Endothelial cell of umbilical vein (primary cell): ENCODE results near the gene TMEM132A. TPM values are rescaled to one million over a fixed set of nuclear protein-coding genes. Genes with fewer than 3 reads are reported as not detected.
A peak's percentile ranks its signal among the peaks of the same experiment; 100 is the strongest.

Source experiments
- BruUV-seq: library from RNA; stranded (reverse); fragments of 400-500 nt; replicated peaks from 2 replicates; lab custom pipeline; 2021; lab: Mats Ljungman, UMichigan
- CTCF ChIA-PET: fragments of 300-600, 350-600 bp; sonication (Branson Sonifier 250); formaldehyde crosslinking; loops from one replicate; lab custom pipeline; 2021; ENCODE audit warnings: antibody characterized with exemption, inconsistent platforms; lab: Charles Lee
- POLR2A ChIA-PET: fragments of 300-600, 350-600 bp; sonication (Branson Sonifier 250); formaldehyde crosslinking; loops from one replicate; lab custom pipeline; 2021; ENCODE audit warnings: antibody characterized with exemption, inconsistent platforms; lab: Charles Lee
- DNase-seq: peaks from one replicate; pipeline ENCODE4 v3.0.0-alpha.2; 2011; ENCODE audit warnings: low read depth, low spot score
- FAIRE-seq: peaks from 2 replicates; lab custom pipeline; 2011; peaks lifted over from hg19 to GRCh38; lab: Jason Lieb, UNC
- H2AFZ ChIP-seq: 2 replicates; pipeline ENCODE4 v1.6.0; 2012; ENCODE audit warnings: low read depth, low read length, control low read depth, inconsistent platforms
- H3K27ac ChIP-seq: 2 replicates; pipeline ENCODE4 v1.5.1; 2011; ENCODE audit warnings: low read depth, mild to moderate bottlenecking, control low read depth, low read length, moderate library complexity; ENCODE audit not compliant: insufficient read depth
- H3K27me3 ChIP-seq, 2 experiments: 2 replicates each; pipeline versions ENCODE4 v1.6.0 to v1.6.1; 2011; ENCODE audit warnings: low read length in 2 of 2, mixed read lengths in 1 of 2; ENCODE audit not compliant: control insufficient read depth in 2 of 2, insufficient read depth in 2 of 2
- H3K36me3 ChIP-seq, 2 experiments: 2 replicates in 1 of 2; 3 replicates in 1 of 2; pipeline ENCODE4 v1.5.1; 2011; ENCODE audit warnings: low read length in 2 of 2, mild to moderate bottlenecking in 1 of 2, moderate library complexity in 1 of 2; ENCODE audit not compliant: control insufficient read depth in 2 of 2, insufficient read depth in 2 of 2; ENCODE audit errors: extremely low read depth in 1 of 2
- H3K4me1 ChIP-seq: 3 replicates; pipeline ENCODE4 v1.5.1; 2011; ENCODE audit warnings: mild to moderate bottlenecking, low read length; ENCODE audit not compliant: control insufficient read depth, insufficient read depth; ENCODE audit errors: extremely low read depth
- H3K4me2 ChIP-seq: 2 replicates; pipeline ENCODE4 v1.6.1; 2011; ENCODE audit warnings: low read length, control low read depth, mixed read lengths; ENCODE audit not compliant: insufficient read depth
- H3K4me3 ChIP-seq, 3 experiments: fragments of 200-600 bp in 1 of 3; sonication (generic), shearing (Covaris generic) in 1 of 3; replicated peaks in 1 of 3; 2 replicates each; pipeline ENCODE4 v1.5.1; 2011 to 2016; ENCODE audit warnings: control low read depth in 3 of 3, low read length in 3 of 3, mild to moderate bottlenecking in 2 of 3, inconsistent platforms in 1 of 3, low read depth in 1 of 3, moderate library complexity in 1 of 3; ENCODE audit not compliant: insufficient read depth in 1 of 3
- H3K79me2 ChIP-seq: 2 replicates; pipeline ENCODE4 v1.6.0; 2012; ENCODE audit warnings: low read length, inconsistent platforms; ENCODE audit not compliant: control insufficient read depth, insufficient read depth
- H3K9ac ChIP-seq: replicated peaks from 2 replicates; pipeline ENCODE3; 2011; ENCODE audit warnings: low read length, control low read depth; ENCODE audit not compliant: insufficient read depth; ENCODE audit errors: extremely low read depth
- H3K9me1 ChIP-seq: replicated peaks from 3 replicates; pipeline ENCODE4 v1.6.0; 2011; ENCODE audit warnings: mild to moderate bottlenecking, low read length; ENCODE audit not compliant: control insufficient read depth, insufficient read depth; ENCODE audit errors: extremely low read depth
- H3K9me3 ChIP-seq: replicated peaks from 2 replicates; pipeline ENCODE4 v1.5.1; 2012; ENCODE audit warnings: low read length, inconsistent platforms; ENCODE audit not compliant: control insufficient read depth, insufficient read depth
- H4K20me1 ChIP-seq: replicated peaks from 2 replicates; pipeline ENCODE3; 2011; ENCODE audit warnings: mild to moderate bottlenecking, low read length; ENCODE audit not compliant: control insufficient read depth, insufficient read depth; ENCODE audit errors: extremely low read depth
- EZH2 ChIP-seq: IDR thresholded peaks from 2 replicates; pipeline ENCODE4 v1.6.1; 2012; ENCODE audit warnings: borderline replicate concordance, low read depth, mild to moderate bottlenecking, moderate library complexity, low read length, inconsistent platforms; ENCODE audit not compliant: severe bottlenecking
- FOS ChIP-seq: IDR thresholded peaks from 2 replicates; pipeline ENCODE4 v1.6.1; 2011; ENCODE audit warnings: mild to moderate bottlenecking, low read length, moderate library complexity, borderline replicate concordance; ENCODE audit not compliant: insufficient read depth
- GATA2 ChIP-seq: IDR thresholded peaks from 2 replicates; pipeline ENCODE4 v1.7.0; 2011; ENCODE audit warnings: low read depth, mild to moderate bottlenecking, moderate library complexity, mixed read lengths, low read length; ENCODE audit not compliant: insufficient read length, insufficient read depth
- JUN ChIP-seq: IDR thresholded peaks from 2 replicates; pipeline ENCODE4 v1.6.1; 2011; ENCODE audit warnings: borderline replicate concordance, low read depth; ENCODE audit not compliant: insufficient read length, insufficient read depth
- MAX ChIP-seq: IDR thresholded peaks from 2 replicates; pipeline ENCODE4 v1.6.1; 2011; ENCODE audit not compliant: insufficient read depth, insufficient read length
- MYC ChIP-seq: IDR thresholded peaks from one replicate; pipeline ENCODE4 v1.6.1; 2011; ENCODE audit warnings: mild to moderate bottlenecking, low read depth, low read length
- POLR2A ChIP-seq: IDR thresholded peaks from 2 replicates; pipeline ENCODE4 v1.6.1; 2012; ENCODE audit warnings: low read depth, mild to moderate bottlenecking, control low read depth, low read length
- POLR2AphosphoS5 ChIP-seq: IDR thresholded peaks from 2 replicates; pipeline ENCODE4 v1.6.1; 2012; ENCODE audit warnings: low read depth, mild to moderate bottlenecking, control low read depth, low read length, moderate library complexity; ENCODE audit not compliant: insufficient read depth
- dilution Hi-C: fragments of 300-500 bp; cut with MboI; formaldehyde crosslinking; loops from one replicate; pipeline ENCODE4 v1.15.0; 2019; ENCODE audit warnings: low sequenced_read_pairs; ENCODE audit not compliant: extremely low pct_ligation_motif_present
- intact Hi-C: fragments of 100-400 bp; cut with micrococcal nuclease; formaldehyde crosslinking; loops from one replicate; pipeline ENCODE4 v1.10.0; 2022
- polyA plus RNA-seq, 4 experiments: library from polyadenylated mRNA; depleted of rRNA in 3 of 4; stranded (reverse) in 3 of 4; unstranded in 1 of 4; fragments of >200 nt; gene quantifications; 2 replicates each; pipeline versions ENCODE4 v1.2.1 to v1.2.3, GENCODE V29; 2011 to 2012; ENCODE audit warnings: missing spikeins in 1 of 4
- total RNA-seq: library from RNA; stranded (reverse); gene quantifications from 2 replicates; pipeline ENCODE4 v1.2.3, GENCODE V29; 2021
- TF ChIP-seq, protein P1 (sequence below), 2 donors: IDR thresholded peaks; 1 replicate in 1 of 2; 2 replicates in 1 of 2; pipeline ENCODE4 v1.5.1; 2011; ENCODE audit warnings: low read length in 2 of 2, mild to moderate bottlenecking in 2 of 2, moderate library complexity in 2 of 2, control low read depth in 1 of 2, inconsistent platforms in 1 of 2, low read depth in 1 of 2; ENCODE audit not compliant: insufficient read depth in 1 of 2; ENCODE audit errors: extremely low read depth in 1 of 2

The TMEM132A gene
- total and polyA plus RNA-seq, 2 donors (not counting 3 experiments of a cell fraction or from before 2014, with no cell fraction given) = 74.3 to 106 TPM

DNA sequence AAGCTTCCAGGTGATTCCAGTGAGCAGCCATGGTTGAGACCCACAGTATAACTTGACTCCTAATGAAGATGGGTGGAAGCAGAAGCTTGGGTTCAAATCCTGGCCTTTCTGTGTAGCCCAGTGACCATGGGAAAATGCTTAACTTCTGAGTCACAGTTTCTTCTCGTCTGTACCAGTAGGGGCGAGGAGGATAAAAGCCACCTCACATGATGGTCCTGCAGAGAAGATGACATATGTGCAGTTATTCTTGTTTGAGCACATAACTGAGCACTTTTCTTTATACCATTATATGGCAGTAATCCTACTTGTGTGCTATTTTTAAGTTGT lies 5.4 kb upstream of the TMEM132A start:
- H3K4me2 ChIP-seq = peak overlapping the region; percentile 19
- BruUV-seq = no TSS peak
- CTCF ChIA-PET = interaction anchor here (1.0 to 1.5 kb wide), 3 partner anchors 19 to 143 kb away, joined by 3 to 6 read pairs (median 3); no protein-coding TSS in a partner anchor
- no peak overlapping the region for H2AFZ ChIP-seq
- no peak overlapping the region for H3K9ac ChIP-seq
- H3K9me1 ChIP-seq = no peaks in the 10 kb centered on the region
- peak; percentile 47 for TF ChIP-seq JUN
- TF ChIP-seq, protein P1, sequence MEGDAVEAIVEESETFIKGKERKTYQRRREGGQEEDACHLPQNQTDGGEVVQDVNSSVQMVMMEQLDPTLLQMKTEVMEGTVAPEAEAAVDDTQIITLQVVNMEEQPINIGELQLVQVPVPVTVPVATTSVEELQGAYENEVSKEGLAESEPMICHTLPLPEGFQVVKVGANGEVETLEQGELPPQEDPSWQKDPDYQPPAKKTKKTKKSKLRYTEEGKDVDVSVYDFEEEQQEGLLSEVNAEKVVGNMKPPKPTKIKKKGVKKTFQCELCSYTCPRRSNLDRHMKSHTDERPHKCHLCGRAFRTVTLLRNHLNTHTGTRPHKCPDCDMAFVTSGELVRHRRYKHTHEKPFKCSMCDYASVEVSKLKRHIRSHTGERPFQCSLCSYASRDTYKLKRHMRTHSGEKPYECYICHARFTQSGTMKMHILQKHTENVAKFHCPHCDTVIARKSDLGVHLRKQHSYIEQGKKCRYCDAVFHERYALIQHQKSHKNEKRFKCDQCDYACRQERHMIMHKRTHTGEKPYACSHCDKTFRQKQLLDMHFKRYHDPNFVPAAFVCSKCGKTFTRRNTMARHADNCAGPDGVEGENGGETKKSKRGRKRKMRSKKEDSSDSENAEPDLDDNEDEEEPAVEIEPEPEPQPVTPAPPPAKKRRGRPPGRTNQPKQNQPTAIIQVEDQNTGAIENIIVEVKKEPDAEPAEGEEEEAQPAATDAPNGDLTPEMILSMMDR (IDR thresholded peaks at IDR 0.05; ENCODE audit: extremely low read depth in 1 of 2, insufficient read depth in 1 of 2, low read depth in 1 of 2, low read length in 2 of 2) = no peak
- dilution Hi-C loops (no loop called here), intact Hi-C loops (loop anchor here (10.0 kb wide), 1 partner anchor 216 kb away; no protein-coding TSS in a partner anchor)
- H3K27me3 ChIP-seq = no peaks in the 10 kb centered on the region
- H3K4me1 ChIP-seq = peaks cover 31% of the 10 kb centered on the region
- peaks cover 51% of the 10 kb centered on the region for H3K79me2 ChIP-seq
- POLR2A ChIA-PET = no interaction called here
- no peaks in the 10 kb centered on the region for H3K9me3 ChIP-seq
- no peak for DNase-seq
- no peaks in the 10 kb centered on the region for H4K20me1 ChIP-seq
- FAIRE-seq = peak; percentile 75
- H3K4me3 ChIP-seq = no peak overlapping the region
- H3K36me3 ChIP-seq = peaks cover 3 to 19% of the 10 kb centered on the region in 2 experiments
- H3K27ac ChIP-seq = peak overlapping the region; percentile 1

DNA sequence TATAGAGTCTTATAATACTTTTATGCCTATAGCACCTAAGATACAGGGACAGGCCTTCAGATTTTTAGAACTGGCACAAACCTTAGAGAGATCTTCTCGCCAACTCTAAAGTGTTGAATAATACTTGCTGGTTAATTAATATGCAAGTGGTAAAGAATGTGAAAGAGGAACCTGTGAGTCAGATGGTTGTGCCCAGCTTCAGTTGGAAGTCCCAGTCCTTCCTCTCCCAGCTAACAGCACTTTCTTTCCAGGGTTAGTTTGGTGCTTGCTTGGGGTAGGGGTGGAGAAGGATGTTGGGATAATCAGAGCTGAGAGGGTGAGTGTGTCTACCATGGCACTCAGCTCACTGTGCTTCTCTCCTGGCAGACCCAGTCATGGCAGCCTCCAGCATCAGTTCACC lies 4.9 kb upstream of the TMEM132A start:
- ChIA-PET POLR2A (no interaction called here), CTCF (interaction anchor here (1.0 to 1.5 kb wide), 3 partner anchors 20 to 144 kb away, joined by 3 to 6 read pairs (median 3); no protein-coding TSS in a partner anchor)
- BruUV-seq = no TSS peak
- DNase-seq (peak; percentile 22), FAIRE-seq (no peak)
- Histone ChIP-seq H3K4me2 (peak overlapping the region; percentile 19), H3K9me3 (no peaks in the 10 kb centered on the region), H3K4me3 (no peak overlapping the region), H3K9ac (no peak overlapping the region), H3K79me2 (peaks cover 48% of the 10 kb centered on the region), H4K20me1 (no peaks in the 10 kb centered on the region), H3K4me1 (peaks cover 31% of the 10 kb centered on the region), H3K9me1 (no peaks in the 10 kb centered on the region), H3K27ac (peak overlapping the region; percentile 32), H3K27me3 (no peaks in the 10 kb centered on the region), H3K36me3 (peaks cover 3 to 19% of the 10 kb centered on the region in 2 experiments), H2AFZ (no peak overlapping the region)
- dilution Hi-C loops = no loop called here
- intact Hi-C loops = loop anchor here (10.0 kb wide), 1 partner anchor 215 kb away; no protein-coding TSS in a partner anchor
- TF ChIP-seq POLR2AphosphoS5 (no peak), MYC (no peak), FOS (no peak), GATA2 (no peak), JUN (no peak), POLR2A (no peak), EZH2 (no peak), MAX (no peak)
- TF ChIP-seq, protein P1 (IDR thresholded peaks at IDR 0.05; ENCODE audit: extremely low read depth in 1 of 2, insufficient read depth in 1 of 2, low read depth in 1 of 2, low read length in 2 of 2) = no peak
